ENCODE measurements around the gene CAMK1D. TPM values are rescaled to one million over a fixed set of nuclear protein-coding genes. Genes with fewer than 3 reads are reported as not detected.

Gene CAMK1D
- total and polyA plus RNA-seq, 2 experiments from 2014 or later: 3.5 to 6.0 TPM

DNA sequence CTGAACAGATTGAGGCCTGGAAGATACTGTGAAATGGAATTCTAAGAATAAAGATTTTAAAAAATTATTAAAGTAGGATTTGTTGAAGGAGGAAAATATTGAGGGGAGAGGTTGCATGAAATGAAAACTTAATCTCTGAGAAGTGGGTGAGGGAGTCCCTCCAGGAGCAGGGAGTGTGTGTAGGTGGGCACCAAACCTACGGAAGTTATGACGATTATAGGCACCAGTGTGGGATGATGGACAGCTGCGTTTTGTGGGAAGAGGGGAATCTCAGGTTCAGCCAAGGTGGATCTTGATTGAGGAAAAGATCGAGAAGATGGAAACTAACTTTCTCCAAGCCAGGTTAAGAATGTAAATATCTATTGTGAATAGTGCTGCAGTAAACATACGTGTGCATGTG, 405.7 kb downstream of the CAMK1D start:
- 93% methylated on average over 5 of the region's 5 CpGs for WGBS (ENCODE audit: low lambda C conversion rate, missing lambda C conversion rate)

DNA sequence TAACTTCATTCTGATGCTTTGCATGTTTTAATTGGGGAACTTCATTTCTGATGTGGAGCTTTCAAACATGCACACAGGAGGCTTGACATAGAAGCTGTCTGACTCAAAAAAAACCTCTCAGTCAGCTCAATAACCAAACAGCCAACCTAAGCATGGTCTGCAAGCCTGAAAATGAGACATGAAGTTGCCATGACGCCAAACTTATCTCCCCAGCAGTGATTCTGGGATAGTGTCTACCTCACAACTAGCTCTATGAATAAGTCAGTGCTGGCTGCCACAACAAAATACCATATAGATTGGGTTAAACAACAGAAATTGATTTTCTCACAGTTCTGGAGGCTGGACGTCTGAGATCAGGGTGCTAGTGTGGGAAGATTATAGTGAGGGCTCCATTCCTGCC, 408.0 kb downstream of the CAMK1D start:
- H4K20me1 ChIP-seq (ENCODE audit: insufficient read depth, poor library complexity, severe bottlenecking): no peaks in the 10 kb centered on the region
- no peak overlapping the region for H3K27ac ChIP-seq
- no peak for DNase-seq (ENCODE audit: low spot score)
- no peaks in the 10 kb centered on the region for H3K27me3 ChIP-seq
- H3K9me3 ChIP-seq (ENCODE audit: low read depth): no peaks in the 10 kb centered on the region
- no peaks in the 10 kb centered on the region for H3K4me1 ChIP-seq (ENCODE audit: insufficient read depth)
- no peaks in the 10 kb centered on the region for H3K9me2 ChIP-seq (replicated peaks; ENCODE audit: insufficient read depth)
- no peak overlapping the region for H3K4me3 ChIP-seq
- H3K4me2 ChIP-seq: no peak overlapping the region
- H2AFZ ChIP-seq: no peak overlapping the region
- WGBS (ENCODE audit: low lambda C conversion rate, missing lambda C conversion rate): 83% methylated on average over 2 of the region's 2 CpGs
- H3K36me3 ChIP-seq (replicated peaks; ENCODE audit: insufficient read depth, low read depth): no peaks in the 10 kb centered on the region
- TF ChIP-seq, protein P1, sequence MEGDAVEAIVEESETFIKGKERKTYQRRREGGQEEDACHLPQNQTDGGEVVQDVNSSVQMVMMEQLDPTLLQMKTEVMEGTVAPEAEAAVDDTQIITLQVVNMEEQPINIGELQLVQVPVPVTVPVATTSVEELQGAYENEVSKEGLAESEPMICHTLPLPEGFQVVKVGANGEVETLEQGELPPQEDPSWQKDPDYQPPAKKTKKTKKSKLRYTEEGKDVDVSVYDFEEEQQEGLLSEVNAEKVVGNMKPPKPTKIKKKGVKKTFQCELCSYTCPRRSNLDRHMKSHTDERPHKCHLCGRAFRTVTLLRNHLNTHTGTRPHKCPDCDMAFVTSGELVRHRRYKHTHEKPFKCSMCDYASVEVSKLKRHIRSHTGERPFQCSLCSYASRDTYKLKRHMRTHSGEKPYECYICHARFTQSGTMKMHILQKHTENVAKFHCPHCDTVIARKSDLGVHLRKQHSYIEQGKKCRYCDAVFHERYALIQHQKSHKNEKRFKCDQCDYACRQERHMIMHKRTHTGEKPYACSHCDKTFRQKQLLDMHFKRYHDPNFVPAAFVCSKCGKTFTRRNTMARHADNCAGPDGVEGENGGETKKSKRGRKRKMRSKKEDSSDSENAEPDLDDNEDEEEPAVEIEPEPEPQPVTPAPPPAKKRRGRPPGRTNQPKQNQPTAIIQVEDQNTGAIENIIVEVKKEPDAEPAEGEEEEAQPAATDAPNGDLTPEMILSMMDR (IDR thresholded peaks at IDR 0.05; ENCODE audit: poor library complexity): no peak
- TF ChIP-seq EZH2 (IDR thresholded peaks at IDR 0.05; ENCODE audit: borderline replicate concordance) (no peak), EZH2phosphoT487 (IDR thresholded peaks at IDR 0.05; ENCODE audit: low read depth, severe bottlenecking, unreplicated experiment) (no peak)
- no peaks in the 10 kb centered on the region for H3K79me2 ChIP-seq

More for the DNA sequence above, 405.7 kb downstream of the CAMK1D start:
- no peak overlapping the region for H3K4me3 ChIP-seq
- no peaks in the 10 kb centered on the region for H4K20me1 ChIP-seq (ENCODE audit: insufficient read depth, poor library complexity, severe bottlenecking)
- no peaks in the 10 kb centered on the region for H3K27me3 ChIP-seq
- H3K79me2 ChIP-seq: no peaks in the 10 kb centered on the region
- H3K9me2 ChIP-seq (replicated peaks; ENCODE audit: insufficient read depth): no peaks in the 10 kb centered on the region
- H3K27ac ChIP-seq: no peak overlapping the region
- TF ChIP-seq, protein P1 (IDR thresholded peaks at IDR 0.05; ENCODE audit: poor library complexity): no peak
- no peak for TF ChIP-seq EZH2 (IDR thresholded peaks at IDR 0.05; ENCODE audit: borderline replicate concordance)
- TF ChIP-seq EZH2phosphoT487 (IDR thresholded peaks at IDR 0.05; ENCODE audit: low read depth, severe bottlenecking, unreplicated experiment): no peak
- H2AFZ ChIP-seq: no peak overlapping the region
- peaks cover 6% of the 10 kb centered on the region for H3K4me1 ChIP-seq (ENCODE audit: insufficient read depth)
- H3K9me3 ChIP-seq (ENCODE audit: low read depth): no peaks in the 10 kb centered on the region
- no peaks in the 10 kb centered on the region for H3K36me3 ChIP-seq (replicated peaks; ENCODE audit: insufficient read depth, low read depth)
- no peak overlapping the region for H3K4me2 ChIP-seq
- DNase-seq (ENCODE audit: low spot score): no peak

DNA sequence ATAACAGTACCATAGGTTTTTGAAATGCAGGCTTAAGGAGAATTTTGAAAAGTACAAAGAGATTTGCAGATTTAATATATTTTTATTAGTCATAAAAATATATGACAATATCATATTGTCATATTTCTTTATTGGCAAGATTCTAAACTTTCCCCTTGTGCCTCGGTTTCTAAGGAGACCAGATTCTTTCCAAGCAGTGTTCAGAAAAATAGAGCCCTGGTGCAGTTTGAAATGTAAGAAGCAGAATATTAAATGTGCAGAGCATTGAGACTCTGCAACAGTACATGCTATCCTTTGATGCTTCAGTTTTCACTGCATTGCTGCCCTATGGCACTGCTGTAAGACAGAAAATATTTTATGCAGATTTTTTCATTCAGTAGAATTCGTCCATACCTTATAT, 408.9 kb downstream of the CAMK1D start:
- Histone ChIP-seq H3K9me3 (ENCODE audit: low read depth) (no peaks in the 10 kb centered on the region), H3K36me3 (replicated peaks; ENCODE audit: insufficient read depth, low read depth) (no peaks in the 10 kb centered on the region), H3K4me2 (no peak overlapping the region), H2AFZ (no peak overlapping the region), H3K4me1 (ENCODE audit: insufficient read depth) (no peaks in the 10 kb centered on the region), H3K27ac (no peak overlapping the region), H3K27me3 (no peaks in the 10 kb centered on the region), H3K79me2 (no peaks in the 10 kb centered on the region), H3K4me3 (no peak overlapping the region), H3K9me2 (replicated peaks; ENCODE audit: insufficient read depth) (no peaks in the 10 kb centered on the region), H4K20me1 (ENCODE audit: insufficient read depth, poor library complexity, severe bottlenecking) (no peaks in the 10 kb centered on the region)
- no peak for DNase-seq (ENCODE audit: low spot score)
- WGBS (ENCODE audit: low lambda C conversion rate, missing lambda C conversion rate): 87% methylated on average over 2 of the region's 2 CpGs
- TF ChIP-seq EZH2phosphoT487 (IDR thresholded peaks at IDR 0.05; ENCODE audit: low read depth, severe bottlenecking, unreplicated experiment) (no peak), EZH2 (IDR thresholded peaks at IDR 0.05; ENCODE audit: borderline replicate concordance) (no peak)
- TF ChIP-seq, protein P1 (IDR thresholded peaks at IDR 0.05; ENCODE audit: poor library complexity): no peak

DNA sequence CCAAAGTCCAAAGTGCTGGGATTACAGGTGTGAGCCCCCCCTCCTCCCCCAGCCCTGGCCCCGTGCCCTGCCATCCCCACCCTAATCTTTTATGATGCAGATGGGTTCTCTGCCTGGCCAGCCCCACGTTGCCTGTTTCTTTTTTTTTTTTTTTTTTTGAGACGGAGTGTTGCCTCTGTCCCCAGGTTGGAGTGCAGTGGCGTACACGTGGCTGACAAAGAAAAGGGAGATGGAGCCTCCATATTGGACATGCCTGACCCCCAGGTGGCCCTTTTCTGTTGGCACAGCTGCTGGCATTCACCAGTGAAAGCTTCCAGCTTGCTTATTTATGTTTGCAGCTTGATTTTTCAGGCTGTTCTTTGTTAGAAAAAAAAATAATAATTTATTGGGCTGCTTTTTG, 416.9 kb downstream of the CAMK1D start:
- no peaks in the 10 kb centered on the region for H4K20me1 ChIP-seq (ENCODE audit: insufficient read depth, poor library complexity, severe bottlenecking)
- 47% methylated on average over 4 of the region's 5 CpGs for WGBS (ENCODE audit: low lambda C conversion rate, missing lambda C conversion rate)
- no peak overlapping the region for H3K27ac ChIP-seq
- no peak overlapping the region for H2AFZ ChIP-seq
- no peak for DNase-seq (ENCODE audit: low spot score)
- no peaks in the 10 kb centered on the region for H3K27me3 ChIP-seq
- H3K79me2 ChIP-seq: no peaks in the 10 kb centered on the region
- H3K4me1 ChIP-seq (ENCODE audit: insufficient read depth): no peaks in the 10 kb centered on the region
- H3K36me3 ChIP-seq (replicated peaks; ENCODE audit: insufficient read depth, low read depth): no peaks in the 10 kb centered on the region
- no peak overlapping the region for H3K4me2 ChIP-seq
- TF ChIP-seq EZH2 (IDR thresholded peaks at IDR 0.05; ENCODE audit: borderline replicate concordance): no peak
- no peak for TF ChIP-seq EZH2phosphoT487 (IDR thresholded peaks at IDR 0.05; ENCODE audit: low read depth, severe bottlenecking, unreplicated experiment)
- TF ChIP-seq, protein P1 (IDR thresholded peaks at IDR 0.05; ENCODE audit: poor library complexity): no peak
- no peaks in the 10 kb centered on the region for H3K9me2 ChIP-seq (replicated peaks; ENCODE audit: insufficient read depth)
- H3K4me3 ChIP-seq: no peak overlapping the region
- H3K9me3 ChIP-seq (ENCODE audit: low read depth): no peaks in the 10 kb centered on the region

Data from hepatocyte (in vitro differentiated cells).